CD4-positive, alpha-beta T cell (primary cell): Measurements from ENCODE around the gene CEP112. TPM values are rescaled to one million over a fixed set of nuclear protein-coding genes. Genes with fewer than 3 reads are reported as not detected.

Experiments used
- ATAC-seq: fragments of 200-7000 bp; cut with Tn5 transposase; one replicate; pipeline ENCODE4 v1.10.0; 2022; ENCODE audit warnings: mild to moderate bottlenecking; ENCODE audit not compliant: poor library complexity
- CTCF ChIA-PET: fragments of 350-600 bp; sonication (Branson Sonifier 250); formaldehyde crosslinking; loops from one replicate; lab custom pipeline; 2021; ENCODE audit warnings: antibody characterized with exemption, inconsistent platforms; lab: Charles Lee
- POLR2A ChIA-PET: fragments of 350-600 bp; sonication (Branson Sonifier 250); formaldehyde crosslinking; loops from one replicate; lab custom pipeline; 2021; ENCODE audit warnings: antibody characterized with exemption, inconsistent platforms; lab: Charles Lee
- DNase-seq, 14 experiments: peaks; one replicate each; pipeline ENCODE4 v3.0.0-alpha.2; 2013 to 2020; ENCODE audit warnings: mixed read lengths in 2 of 14
- H3K27ac ChIP-seq, 2 donors: one replicate each; pipeline versions ENCODE4 v1.5.1 to v1.7.0; 2013; ENCODE audit warnings: low read length in 2 of 2, low read depth in 1 of 2, mild to moderate bottlenecking in 1 of 2
- H3K27me3 ChIP-seq, 2 experiments: 1 replicate in 1 of 2; 2 replicates in 1 of 2; pipeline versions ENCODE4 v1.6.1 to v1.7.0; 2013; ENCODE audit warnings: low read length in 2 of 2, control low read depth in 1 of 2, mild to moderate bottlenecking in 1 of 2, moderate library complexity in 1 of 2; ENCODE audit not compliant: insufficient read depth in 2 of 2, control insufficient read depth in 1 of 2
- H3K36me3 ChIP-seq: one replicate; pipeline ENCODE4 v1.6.1; 2013; ENCODE audit warnings: low read length, control low read depth; ENCODE audit not compliant: insufficient read depth
- H3K4me1 ChIP-seq: one replicate; pipeline ENCODE4 v1.6.1; 2013; ENCODE audit warnings: low read length, control low read depth; ENCODE audit not compliant: insufficient read depth
- H3K4me3 ChIP-seq: one replicate; pipeline ENCODE4 v1.5.1; 2013; ENCODE audit warnings: mild to moderate bottlenecking, low read length, moderate library complexity
- H3K9me3 ChIP-seq, 2 experiments: 1 replicate in 1 of 2; 2 replicates in 1 of 2; pipeline versions ENCODE4 v1.6.1 to v1.7.0; 2013; ENCODE audit warnings: low read length in 2 of 2, mild to moderate bottlenecking in 2 of 2, control low read depth in 1 of 2, moderate library complexity in 1 of 2; ENCODE audit not compliant: control insufficient read depth in 1 of 2, insufficient read depth in 1 of 2
- H3K27ac Mint-ChIP-seq: one replicate; pipeline ENCODE4 v1.8.0; 2020; ENCODE audit warnings: mixed read lengths
- H3K27me3 Mint-ChIP-seq: one replicate; pipeline ENCODE4 v1.8.0; 2021; ENCODE audit warnings: mixed read lengths
- H3K36me3 Mint-ChIP-seq: one replicate; pipeline ENCODE4 v1.8.0; 2021; ENCODE audit warnings: low read depth, mixed read lengths
- H3K4me1 Mint-ChIP-seq: one replicate; pipeline ENCODE4 v1.8.0; 2021; ENCODE audit warnings: low read depth, mixed read lengths
- H3K4me3 Mint-ChIP-seq: one replicate; pipeline ENCODE4 v1.8.0; 2020; ENCODE audit warnings: mild to moderate bottlenecking, mixed read lengths
- H3K9me3 Mint-ChIP-seq: one replicate; pipeline ENCODE4 v1.8.0; 2020; ENCODE audit warnings: mixed read lengths
- CTCF ChIP-seq: fragments of 200-600 bp; IDR thresholded peaks from one replicate; pipeline ENCODE4 v1.8.0; 2022; ENCODE audit warnings: antibody characterized with exemption, mild to moderate bottlenecking
- intact Hi-C, 2 experiments: fragments of 100-400 bp; cut with DNase I in 1 of 2; cut with micrococcal nuclease in 1 of 2; formaldehyde crosslinking; loops; one replicate each; pipeline versions ENCODE4 v1.15.1 to v1.9.0; 2023 to 2025; cut with DNase I, micrococcal nuclease
- total RNA-seq, 174 experiments: library from RNA in 2 of 174; stranded (reverse) in 2 of 174; gene quantifications; one replicate each; pipeline ENCODE4 v1.2.3 and lab custom pipeline; 2021 to 2026

Gene CEP112
- total RNA-seq, 2 experiments from 2014 or later: 1.6 to 2.2 TPM

DNA sequence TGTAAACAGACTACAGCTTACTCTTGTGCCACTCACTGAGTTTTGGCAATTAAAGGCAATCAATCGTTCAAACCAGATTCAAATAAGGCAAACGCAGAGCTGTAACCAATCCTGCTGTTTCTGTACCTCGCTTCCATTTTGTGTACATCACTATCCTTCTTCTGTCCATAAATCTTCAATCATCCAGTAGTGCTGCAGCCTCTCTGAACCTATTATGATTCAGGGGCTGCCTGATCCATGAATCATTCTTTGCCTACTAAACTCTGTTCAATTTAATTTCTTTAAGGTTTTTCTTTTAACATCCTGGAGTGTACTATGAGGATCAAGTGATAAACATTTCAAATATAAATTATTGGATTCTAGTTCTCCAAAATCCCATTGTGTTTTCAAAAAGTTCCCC is 93.9 kb downstream of the CEP112 start:
- DNase-seq: no peak
- no peaks in the 10 kb centered on the region for H3K27me3 ChIP-seq
- H3K27ac ChIP-seq: no peak overlapping the region
- no peak for ATAC-seq
- no peaks in the 10 kb centered on the region for H3K36me3 ChIP-seq
- no peak overlapping the region for H3K4me3 Mint-ChIP-seq
- H3K27me3 Mint-ChIP-seq: no peaks in the 10 kb centered on the region
- intact Hi-C loops: no loop called here
- no peaks in the 10 kb centered on the region for H3K4me1 Mint-ChIP-seq
- H3K36me3 Mint-ChIP-seq: no peaks in the 10 kb centered on the region
- CTCF ChIA-PET: no interaction called here
- H3K27ac Mint-ChIP-seq: no peak overlapping the region
- no peaks in the 10 kb centered on the region for H3K4me1 ChIP-seq
- no peak overlapping the region for H3K4me3 ChIP-seq
- H3K9me3 Mint-ChIP-seq: peaks cover 6% of the 10 kb centered on the region
- no peak for TF ChIP-seq CTCF
- peaks cover 0 to 5% of the 10 kb centered on the region in 2 experiments for H3K9me3 ChIP-seq
- POLR2A ChIA-PET: no interaction called here

DNA sequence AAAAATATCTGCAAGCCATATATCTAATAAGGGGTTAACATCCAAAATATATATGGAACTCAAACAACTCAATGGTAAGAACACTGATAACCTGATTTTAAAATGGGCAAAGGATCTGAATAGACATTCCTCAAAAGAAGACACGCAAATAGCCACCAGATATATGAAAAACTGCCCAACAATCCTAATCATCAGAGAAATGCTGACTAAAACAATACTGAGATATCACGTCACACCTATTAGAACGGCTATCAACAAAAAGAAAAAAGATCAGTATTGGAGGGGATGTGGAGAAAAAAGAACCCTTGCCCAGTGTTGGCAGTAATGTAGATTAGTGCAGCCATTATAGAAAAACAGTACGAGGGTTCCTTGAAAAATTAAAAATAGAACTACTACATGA is 97.2 kb downstream of the CEP112 start:
- Mint-ChIP-seq H3K27ac (no peak overlapping the region), H3K36me3 (no peaks in the 10 kb centered on the region), H3K9me3 (peaks cover 6% of the 10 kb centered on the region), H3K27me3 (no peaks in the 10 kb centered on the region), H3K4me3 (no peak overlapping the region), H3K4me1 (no peaks in the 10 kb centered on the region)
- POLR2A ChIA-PET: no interaction called here
- intact Hi-C loops: no loop called here
- H3K4me1 ChIP-seq: no peaks in the 10 kb centered on the region
- no peak overlapping the region for H3K27ac ChIP-seq
- peaks cover 0 to 3% of the 10 kb centered on the region in 2 experiments for H3K9me3 ChIP-seq
- no peak for ATAC-seq
- H3K4me3 ChIP-seq: no peak overlapping the region
- TF ChIP-seq CTCF: no peak
- CTCF ChIA-PET: no interaction called here
- no peaks in the 10 kb centered on the region for H3K27me3 ChIP-seq
- H3K36me3 ChIP-seq: no peaks in the 10 kb centered on the region
- no peak for DNase-seq

DNA sequence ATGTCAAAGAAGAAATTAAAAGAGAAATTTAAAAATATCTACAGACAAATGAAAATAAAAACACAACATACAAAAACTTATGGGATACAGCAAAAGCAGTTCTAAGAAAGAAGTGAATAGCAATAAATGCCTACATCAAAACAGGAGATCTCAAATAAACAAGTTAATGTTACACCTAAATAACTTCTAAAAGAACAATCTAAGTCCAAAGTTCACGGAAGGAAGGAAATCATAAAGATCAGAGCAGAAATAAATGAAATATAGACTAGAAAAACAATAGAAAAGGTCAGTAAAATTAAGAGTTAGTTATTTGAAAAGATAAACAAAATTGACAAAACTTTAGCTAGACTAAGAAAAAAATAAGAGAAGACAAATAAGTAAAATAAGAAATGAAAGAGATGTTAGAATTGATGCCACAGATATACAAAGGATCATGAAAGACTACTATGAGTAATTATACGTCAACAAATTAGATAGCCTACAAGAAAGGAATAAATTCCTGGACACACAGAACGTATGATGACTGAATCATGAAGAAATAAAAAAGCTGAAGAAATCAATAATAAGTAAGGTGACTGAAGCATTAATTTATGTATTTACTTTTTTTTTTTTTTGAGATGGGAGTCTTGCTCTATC is 100.4 kb downstream of the CEP112 start:
- no peak overlapping the region for H3K4me3 Mint-ChIP-seq
- H3K27ac Mint-ChIP-seq: no peak overlapping the region
- H3K27ac ChIP-seq: no peak overlapping the region
- H3K36me3 ChIP-seq: no peaks in the 10 kb centered on the region
- no peak for TF ChIP-seq CTCF
- peaks cover 11 to 14% of the 10 kb centered on the region in 2 experiments for H3K9me3 ChIP-seq
- POLR2A ChIA-PET: no interaction called here
- intact Hi-C loops: no loop called here
- DNase-seq: no peak
- H3K4me3 ChIP-seq: no peak overlapping the region
- no peaks in the 10 kb centered on the region for H3K27me3 Mint-ChIP-seq
- H3K4me1 Mint-ChIP-seq: no peaks in the 10 kb centered on the region
- no peaks in the 10 kb centered on the region for H3K4me1 ChIP-seq
- H3K36me3 Mint-ChIP-seq: no peaks in the 10 kb centered on the region
- CTCF ChIA-PET: no interaction called here
- H3K9me3 Mint-ChIP-seq: peaks cover 7% of the 10 kb centered on the region
- no peaks in the 10 kb centered on the region for H3K27me3 ChIP-seq
- no peak for ATAC-seq
